Measurements from ENCODE around the gene SUMF2.
"Not testable (repeated sequence)": the region's sequence is repeated elsewhere in the genome, so short reads cannot be mapped to it uniquely, and the experiment has no call there.

- TF ChIP-seq CTCF (IDR thresholded peaks at IDR 0.05); POLR2AphosphoS5 (IDR thresholded peaks at IDR 0.05); EP300 (IDR thresholded peaks at IDR 0.05; ENCODE audit: low read depth); POLR2A (IDR thresholded peaks at IDR 0.05): not testable (repeated sequence)
Measured at GRCh38 chr7:56045758-56046157, 18.3 kb upstream of the SUMF2 start.

Measured in transverse colon (tissue), 4 donors.